Naive B cell (primary cell): ENCODE measurements around the gene TAF9. TPM values are rescaled to one million over a fixed set of nuclear protein-coding genes. Genes with fewer than 3 reads are reported as not detected.

Experiments
- ATAC-seq, 2 donors: fragments of 150-1000 bp; cut with Tn5 transposase; 2 replicates each; pipeline ENCODE4 v1.10.0; 2021; ENCODE audit warnings: low read depth in 2 of 2, mild to moderate bottlenecking in 2 of 2, moderate library complexity in 2 of 2
- DNase-seq: peaks from one replicate; pipeline ENCODE4 v3.0.0; 2022
- H3K27ac Mint-ChIP-seq, 6 donors: one replicate each; pipeline ENCODE4 v1.8.0; 2020 to 2022; ENCODE audit warnings: mild to moderate bottlenecking in 6 of 6, mixed read lengths in 6 of 6, moderate library complexity in 5 of 6, inconsistent platforms in 2 of 6
- H3K27me3 Mint-ChIP-seq, 3 donors: one replicate each; pipeline ENCODE4 v1.8.0; 2021 to 2022; ENCODE audit warnings: mixed read lengths in 3 of 3, mild to moderate bottlenecking in 1 of 3
- H3K36me3 Mint-ChIP-seq, 2 donors: one replicate each; pipeline ENCODE4 v1.8.0; 2020 to 2022; ENCODE audit warnings: mixed read lengths in 2 of 2, inconsistent platforms in 1 of 2, mild to moderate bottlenecking in 1 of 2
- H3K4me1 Mint-ChIP-seq, 3 donors: one replicate each; pipeline ENCODE4 v1.8.0; 2020 to 2022; ENCODE audit warnings: mixed read lengths in 3 of 3, inconsistent platforms in 1 of 3, mild to moderate bottlenecking in 1 of 3, moderate library complexity in 1 of 3
- H3K4me3 Mint-ChIP-seq, 8 donors: one replicate each; pipeline ENCODE4 v1.8.0; 2020 to 2022; ENCODE audit warnings: mild to moderate bottlenecking in 8 of 8, mixed read lengths in 8 of 8, moderate library complexity in 8 of 8, inconsistent platforms in 2 of 8
- H3K9me3 Mint-ChIP-seq, 7 donors: one replicate each; pipeline ENCODE4 v1.8.0; 2020 to 2022; ENCODE audit warnings: mixed read lengths in 7 of 7, mild to moderate bottlenecking in 5 of 7, inconsistent platforms in 2 of 7, moderate library complexity in 1 of 7
- polyA plus RNA-seq, 6 donors: library from polyadenylated mRNA; unstranded; fragments of 300-500 nt; fragmentation: Illumina TruSeq; gene quantifications; one replicate each; pipeline ENCODE4 v1.2.3, GENCODE V29; 2021; ENCODE audit warnings: low read depth in 6 of 6

Gene TAF9
- polyA plus RNA-seq, 6 donors from 2014 or later, result 91.6 to 165 (median 120) TPM

DNA sequence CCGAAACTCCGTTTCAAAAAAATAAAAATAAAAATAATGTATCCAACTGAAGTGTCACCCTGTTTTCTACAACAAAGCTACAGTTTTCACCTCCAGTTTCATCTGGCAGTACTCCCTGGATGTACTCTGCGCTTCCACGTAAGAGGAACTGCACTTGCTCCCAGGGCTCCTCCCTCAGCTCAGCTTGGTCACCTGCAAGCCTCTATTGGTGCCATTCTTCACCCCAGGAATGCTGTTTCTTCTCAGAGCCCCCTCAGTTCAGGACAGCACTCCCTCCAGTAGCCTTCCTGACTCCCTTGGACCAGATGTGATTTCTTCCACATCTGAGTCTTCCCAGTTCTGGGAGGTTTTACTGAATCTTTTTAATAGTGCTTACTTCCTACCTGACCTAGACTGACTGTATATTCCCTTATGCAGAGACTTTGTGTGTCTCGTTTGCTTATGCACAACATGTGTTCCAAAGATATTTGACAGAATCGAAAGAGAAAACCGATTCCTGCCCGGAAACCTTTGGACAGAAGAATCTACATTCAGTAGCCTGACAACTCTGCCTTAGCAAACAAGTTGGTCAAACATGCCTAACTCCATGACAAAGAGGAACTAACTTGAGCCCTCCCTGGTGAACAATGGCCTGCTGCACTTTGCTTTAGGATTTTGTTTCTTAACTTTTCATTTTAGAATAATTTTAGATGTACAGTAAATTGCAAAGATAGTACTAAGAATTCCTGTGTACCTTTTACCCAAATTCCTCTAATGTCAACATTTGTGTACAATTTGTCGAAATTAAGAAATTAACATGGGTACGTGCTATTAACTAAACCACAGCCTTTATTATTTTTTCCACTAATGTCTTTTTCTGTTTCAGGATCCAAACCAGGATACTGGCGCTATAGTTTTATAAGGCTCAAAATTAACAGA, 37.5 kb downstream of the TAF9 start:
- peaks cover 17 to 24% (median 17%) of the 10 kb centered on the region in 3 donors for H3K4me1 Mint-ChIP-seq

DNA sequence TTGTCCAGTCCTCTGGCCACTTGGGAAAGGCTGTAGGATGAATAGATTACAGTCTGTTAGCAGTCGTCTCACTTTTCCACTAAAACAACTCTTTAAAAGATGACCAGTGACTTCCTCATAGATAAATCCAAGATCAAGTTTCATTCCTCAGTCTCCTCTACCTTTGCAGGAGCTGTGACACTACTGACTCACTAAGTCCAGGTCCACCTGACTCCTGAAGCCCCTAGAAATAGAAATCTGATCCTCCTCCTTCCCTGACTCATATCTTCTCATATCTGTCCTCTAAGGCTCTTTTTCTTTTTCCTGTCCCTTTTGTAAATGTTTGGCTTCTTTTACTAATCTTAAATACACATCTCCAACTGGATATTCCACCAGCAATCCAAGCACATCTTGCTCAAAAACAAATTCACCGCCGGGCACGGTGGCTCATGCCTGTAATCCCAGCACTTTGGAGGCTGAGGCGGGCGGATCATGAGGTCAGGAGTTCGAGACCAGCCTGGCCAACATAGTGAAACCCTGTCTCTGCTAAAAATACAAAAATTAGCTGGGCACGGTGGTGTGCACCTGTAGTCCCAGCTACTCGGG, 39.3 kb downstream of the TAF9 start:
- H3K4me1 Mint-ChIP-seq, result peaks cover 16 to 21% (median 17%) of the 10 kb centered on the region in 3 donors
- peak overlapping the region in 1 of 6 donors; percentile 74 for H3K27ac Mint-ChIP-seq
- H3K4me3 Mint-ChIP-seq, result no peak overlapping the region
- DNase-seq, result no peak
- H3K27me3 Mint-ChIP-seq, result no peaks in the 10 kb centered on the region
- H3K36me3 Mint-ChIP-seq, result no peaks in the 10 kb centered on the region
- H3K9me3 Mint-ChIP-seq, result peaks cover 0 to 3% (median 0%) of the 10 kb centered on the region in 7 donors
- no peak for ATAC-seq

More for the DNA sequence above, 37.5 kb downstream of the TAF9 start:
- DNase-seq (no peak), ATAC-seq (no peak)
- Mint-ChIP-seq H3K9me3 (peaks cover 0 to 3% (median 0%) of the 10 kb centered on the region in 7 donors), H3K4me3 (peak overlapping the region; percentile 83 to 98 (median 95)), H3K27me3 (no peaks in the 10 kb centered on the region), H3K36me3 (no peaks in the 10 kb centered on the region), H3K27ac (peak overlapping the region in 5 of 6 donors; percentile 58 to 99 (median 98))

DNA sequence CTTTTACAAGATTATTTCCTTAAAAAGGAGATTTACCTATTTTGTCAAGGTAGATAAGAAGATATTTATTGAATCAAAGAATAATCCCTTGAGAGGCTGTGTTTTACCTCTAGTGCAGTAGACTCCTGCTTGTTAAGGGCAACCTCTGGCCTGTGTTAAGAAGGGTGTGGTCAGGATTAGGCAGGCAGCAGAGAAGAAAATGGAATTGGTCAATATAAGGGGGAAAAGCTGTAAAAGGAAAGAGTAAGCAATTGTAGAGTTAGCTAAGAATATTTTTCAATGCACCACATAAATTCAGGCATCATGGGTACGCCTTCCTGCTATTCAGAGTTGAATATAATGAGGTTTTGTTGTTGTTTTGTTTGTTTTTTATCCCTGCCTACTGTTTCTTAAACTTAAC, 43.0 kb downstream of the TAF9 start:
- H3K9me3 Mint-ChIP-seq, result no peaks in the 10 kb centered on the region
- peaks cover 0 to 4% (median 0%) of the 10 kb centered on the region in 3 donors for H3K4me1 Mint-ChIP-seq
- H3K27me3 Mint-ChIP-seq, result no peaks in the 10 kb centered on the region
- H3K4me3 Mint-ChIP-seq, result no peak overlapping the region
- DNase-seq (no peak), ATAC-seq (no peak)
- H3K27ac Mint-ChIP-seq, result peak overlapping the region in 2 of 6 donors; percentile 4 to 5
- no peaks in the 10 kb centered on the region for H3K36me3 Mint-ChIP-seq

DNA sequence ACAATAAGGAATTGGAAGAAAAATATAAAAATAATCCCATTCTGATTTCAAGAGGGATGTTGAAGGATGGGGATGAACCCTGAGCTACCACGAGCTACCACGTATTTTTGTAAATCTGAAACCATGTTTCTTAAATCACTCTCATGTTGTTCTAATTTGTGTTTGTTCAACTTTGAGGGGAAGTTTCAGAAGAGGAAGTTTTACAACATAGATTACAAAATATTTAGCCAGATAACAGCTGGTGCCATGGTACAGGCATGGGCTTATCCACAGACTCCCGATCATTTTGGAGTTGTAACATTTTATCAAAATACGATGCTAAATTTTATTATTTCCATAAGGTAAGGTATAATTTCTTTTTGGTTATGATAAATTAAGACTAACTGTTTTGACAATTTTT, 51.9 kb downstream of the TAF9 start:
- ATAC-seq (no peak), DNase-seq (no peak)
- Mint-ChIP-seq H3K27me3 (no peaks in the 10 kb centered on the region), H3K9me3 (no peaks in the 10 kb centered on the region), H3K27ac (peak overlapping the region in 2 of 6 donors; percentile 18 to 62), H3K36me3 (peaks cover 7 to 13% of the 10 kb centered on the region in 2 donors), H3K4me3 (no peak overlapping the region), H3K4me1 (peaks cover 0 to 14% (median 3%) of the 10 kb centered on the region in 3 donors)

DNA sequence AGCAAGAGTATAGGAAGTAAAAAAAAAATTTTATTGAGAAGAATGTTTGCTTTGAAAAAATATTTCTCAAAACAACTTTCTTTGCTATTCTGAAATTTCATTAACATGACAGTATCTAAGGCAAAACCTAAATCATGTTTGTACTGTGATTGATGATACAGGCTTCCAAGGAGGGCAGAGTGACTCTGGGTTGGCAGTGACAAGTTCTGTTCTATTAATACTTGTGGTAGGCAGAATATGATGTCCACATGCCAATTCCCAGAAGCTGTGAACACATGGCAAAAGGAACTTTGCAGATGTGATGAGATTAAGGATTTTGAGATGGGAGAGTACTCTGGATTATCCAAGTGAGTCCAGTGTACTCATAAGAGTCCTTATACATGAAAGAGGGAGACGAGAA, 53.3 kb downstream of the TAF9 start:
- H3K9me3 Mint-ChIP-seq, result no peaks in the 10 kb centered on the region
- ATAC-seq (no peak), DNase-seq (no peak)
- H3K4me3 Mint-ChIP-seq, result no peak overlapping the region
- peaks cover 0 to 15% (median 3%) of the 10 kb centered on the region in 3 donors for H3K4me1 Mint-ChIP-seq
- H3K27ac Mint-ChIP-seq, result no peak overlapping the region
- H3K36me3 Mint-ChIP-seq, result peaks cover 7 to 15% of the 10 kb centered on the region in 2 donors
- no peaks in the 10 kb centered on the region for H3K27me3 Mint-ChIP-seq

Other genes starting within 250 kb of the TAF9 start
- gene CCNB1, start 202.4 kb downstream of the TAF9 start, polyA plus RNA-seq, result 1 to 10 TPM in 5 of 6 donors, not detected in 1; 4.3 to 6.4 (median 6.1) TPM
- 10 to 100 TPM; 10.6 to 20.9 (median 14.8) TPM for gene CENPH, start 179.9 kb downstream of the TAF9 start, polyA plus RNA-seq
- gene CDK7, start 134.6 kb downstream of the TAF9 start, polyA plus RNA-seq, result 10 to 100 TPM; 28.8 to 55.4 (median 31.4) TPM
- gene CCDC125, start 36.7 kb downstream of the TAF9 start, polyA plus RNA-seq, result 1 to 10 TPM in 5 of 6 donors, not detected in 1; 1.2 to 3.4 (median 2.7) TPM
- 10 to 100 TPM; 49.1 to 98.0 (median 79.9) TPM for gene AK6, start within 50 bp of the TAF9 start, polyA plus RNA-seq
- gene RAD17, start 298 bp upstream of the TAF9 start, polyA plus RNA-seq, result 10 to 100 TPM; 23.4 to 35.3 (median 28.8) TPM
- gene MARVELD2, start 45.6 kb upstream of the TAF9 start, polyA plus RNA-seq, result under 1 TPM in 5 of 6 donors, not detected in 1; 0.16 to 0.36 (median 0.32) TPM
- under 1 TPM in 3 of 6 donors, not detected in 3; 0.07 to 0.20 (median 0.11) TPM for gene OCLN, start 123.3 kb upstream of the TAF9 start, polyA plus RNA-seq
- 10 to 100 TPM; 18.4 to 33.3 (median 25.5) TPM for gene GTF2H2C, start 190.7 kb upstream of the TAF9 start, polyA plus RNA-seq